ENCODE measurements around the gene APLP2. TPM values are rescaled to one million over a fixed set of nuclear protein-coding genes. Genes with fewer than 3 reads are reported as not detected.
A peak's percentile ranks its signal among the peaks of the same experiment; 100 is the strongest.
"Not testable (repeated sequence)": the region's sequence is repeated elsewhere in the genome, so short reads cannot be mapped to it uniquely, and the experiment has no call there.

APLP2 gene
- total and polyA plus RNA-seq, 9 of the 15 experiments (the other 6 are each of a cell fraction or from before 2014, with no cell fraction given) = 17.4 to 164 (median 118) TPM

DNA sequence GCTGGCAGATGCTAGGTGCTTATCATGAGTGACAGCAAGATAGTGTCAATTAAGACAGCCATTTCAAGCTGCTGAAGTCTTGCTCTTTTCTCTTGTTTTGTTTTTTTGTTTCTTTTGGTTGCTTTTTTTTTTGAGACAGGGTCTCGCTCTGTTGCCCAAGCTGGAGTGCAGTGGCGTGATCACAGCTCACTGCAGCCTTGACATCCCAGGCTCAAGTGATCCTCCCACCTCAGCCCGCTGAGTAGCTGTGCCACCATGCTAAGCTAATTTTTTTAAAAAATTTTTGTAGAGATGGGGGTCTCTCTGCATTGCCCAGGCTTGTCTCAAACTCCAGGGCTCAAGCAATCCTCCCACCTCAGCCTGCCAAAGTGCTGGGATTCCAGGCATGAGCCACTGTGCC, 102.3 kb downstream of the APLP2 start:
- DNase-seq (ENCODE audit: extremely low read depth in 1 of 4, low spot score in 3 of 4); CTCF ChIA-PET (ENCODE audit: low intra/inter-chr PET ratio); ATAC-seq; H3K79me2 ChIP-seq (ENCODE audit: control insufficient read depth, insufficient read depth, low read length); intact Hi-C loops (cut with micrococcal nuclease); H3K9me3 ChIP-seq (replicated peaks; ENCODE audit: control insufficient read depth, insufficient read depth, low read depth, low read length); H3K36me3 ChIP-seq (ENCODE audit: control insufficient read depth, insufficient read depth, low read length); BruUV-seq (replicated peaks); H3K4me2 ChIP-seq (ENCODE audit: insufficient read depth, low read length); H4K20me1 ChIP-seq (replicated peaks; ENCODE audit: control insufficient read depth, insufficient read depth, low read length); H3K4me3 ChIP-seq; in situ Hi-C loops (cut with MboI); H3K9me1 ChIP-seq (ENCODE audit: control insufficient read depth, insufficient read depth, low read length); FAIRE-seq; H3K4me1 ChIP-seq (replicated peaks in 1 of 2; ENCODE audit: control insufficient read depth in 2 of 2, insufficient read depth in 2 of 2, low read length in 2 of 2); H3K27ac ChIP-seq (ENCODE audit: extremely low read depth, low read depth, low read length); H3K9ac ChIP-seq (ENCODE audit: insufficient read depth in 1 of 2, low read depth in 2 of 2, low read length in 2 of 2); H2AFZ ChIP-seq (ENCODE audit: low read depth, low read length): not testable (repeated sequence)
- TF ChIP-seq, protein P1, sequence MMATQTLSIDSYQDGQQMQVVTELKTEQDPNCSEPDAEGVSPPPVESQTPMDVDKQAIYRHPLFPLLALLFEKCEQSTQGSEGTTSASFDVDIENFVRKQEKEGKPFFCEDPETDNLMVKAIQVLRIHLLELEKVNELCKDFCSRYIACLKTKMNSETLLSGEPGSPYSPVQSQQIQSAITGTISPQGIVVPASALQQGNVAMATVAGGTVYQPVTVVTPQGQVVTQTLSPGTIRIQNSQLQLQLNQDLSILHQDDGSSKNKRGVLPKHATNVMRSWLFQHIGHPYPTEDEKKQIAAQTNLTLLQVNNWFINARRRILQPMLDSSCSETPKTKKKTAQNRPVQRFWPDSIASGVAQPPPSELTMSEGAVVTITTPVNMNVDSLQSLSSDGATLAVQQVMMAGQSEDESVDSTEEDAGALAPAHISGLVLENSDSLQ (IDR thresholded peaks at IDR 0.05) = 0 out of 2 replicates have a peak, but pooled peaks have one; percentile 15
- peaks cover 46 to 70% of the 10 kb centered on the region in 2 experiments for H3K27me3 ChIP-seq (ENCODE audit: control insufficient read depth in 2 of 2, insufficient read depth in 2 of 2, low read length in 2 of 2)
- WGBS (ENCODE audit: insufficient coverage, low coverage, missing lambda C conversion rate) = 7% methylated on average over 3 of the region's 3 CpGs
- POLR2A ChIA-PET = interaction anchor here (0.6 to 0.7 kb wide), 2 partner anchors 17 to 193 kb away, joined by 3 read pairs; no protein-coding TSS in a partner anchor

DNA sequence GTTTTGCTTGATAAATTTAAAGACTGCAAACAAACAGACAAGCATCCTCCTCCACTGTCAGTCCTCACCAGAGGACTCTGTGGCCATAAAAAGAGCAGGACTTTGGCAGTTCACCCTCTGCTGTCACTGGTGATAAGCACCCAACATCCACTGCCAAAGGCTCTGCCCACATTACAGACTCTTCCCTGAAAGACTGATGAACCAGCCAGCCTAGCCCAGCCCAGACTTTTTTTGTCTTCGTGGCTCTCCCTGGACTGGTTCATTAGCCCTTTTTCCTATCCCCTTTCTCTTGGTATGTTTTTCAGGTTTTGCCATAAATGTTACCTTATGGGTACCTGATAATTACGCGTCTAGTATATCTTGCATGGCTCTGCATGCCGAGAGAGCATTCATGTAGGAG, 104.9 kb downstream of the APLP2 start:
- 2% methylated on average over 4 of the region's 4 CpGs for WGBS (ENCODE audit: insufficient coverage, low coverage, missing lambda C conversion rate)
- in situ Hi-C loops (cut with MboI) (no loop called here), intact Hi-C loops (cut with micrococcal nuclease) (no loop called here)
- no peak overlapping the region for H3K27ac ChIP-seq (ENCODE audit: extremely low read depth, low read depth, low read length)
- POLR2A ChIA-PET = no interaction called here
- H3K9ac ChIP-seq (ENCODE audit: insufficient read depth in 1 of 2, low read depth in 2 of 2, low read length in 2 of 2) = no peak overlapping the region
- H3K27me3 ChIP-seq (ENCODE audit: control insufficient read depth in 2 of 2, insufficient read depth in 2 of 2, low read length in 2 of 2) = peaks cover 60 to 75% of the 10 kb centered on the region in 2 experiments
- DNase-seq (ENCODE audit: extremely low read depth in 1 of 4, low spot score in 3 of 4) (no peak), ATAC-seq (no peak), FAIRE-seq (no peak)
- H3K36me3 ChIP-seq (ENCODE audit: control insufficient read depth, insufficient read depth, low read length) = no peaks in the 10 kb centered on the region
- peaks cover 0 to 3% of the 10 kb centered on the region in 2 experiments; a peak in 1 of 5 replicates for H3K4me1 ChIP-seq (replicated peaks in 1 of 2; ENCODE audit: control insufficient read depth in 2 of 2, insufficient read depth in 2 of 2, low read length in 2 of 2)
- no peak overlapping the region for H3K4me3 ChIP-seq
- no peaks in the 10 kb centered on the region for H3K9me1 ChIP-seq (ENCODE audit: control insufficient read depth, insufficient read depth, low read length)
- BruUV-seq (replicated peaks) = no TSS peak
- H4K20me1 ChIP-seq (replicated peaks; ENCODE audit: control insufficient read depth, insufficient read depth, low read length) = peaks cover 5% of the 10 kb centered on the region; the same call in 1 of the 2 replicates
- H3K79me2 ChIP-seq (ENCODE audit: control insufficient read depth, insufficient read depth, low read length) = no peaks in the 10 kb centered on the region
- no peak overlapping the region for H2AFZ ChIP-seq (ENCODE audit: low read depth, low read length)
- H3K9me3 ChIP-seq (replicated peaks; ENCODE audit: control insufficient read depth, insufficient read depth, low read depth, low read length) = no peaks in the 10 kb centered on the region
- CTCF ChIA-PET (ENCODE audit: low intra/inter-chr PET ratio) = no interaction called here
- H3K4me2 ChIP-seq (ENCODE audit: insufficient read depth, low read length) = no peak overlapping the region
- TF ChIP-seq ZZZ3 (IDR thresholded peaks at IDR 0.05) (no peak), MCM7 (IDR thresholded peaks at IDR 0.05) (no peak), BCL6 (CRISPR knock-in tag; IDR thresholded peaks at IDR 0.05) (no peak), RUNX1 (IDR thresholded peaks at IDR 0.05; ENCODE audit: low read depth) (no peak), CBX2 (IDR thresholded peaks at IDR 0.05; ENCODE audit: insufficient read depth, low read length, poor library complexity, severe bottlenecking) (no peak), SRSF7 (optimal IDR thresholded peaks at IDR 0.05; ENCODE audit: low read depth, low read length) (no peak), SNIP1 (IDR thresholded peaks at IDR 0.05; ENCODE audit: low read depth) (no peak), CBFA2T2 (conservative IDR thresholded peaks at IDR 0.05) (0 out of 2 replicates have a peak, but pooled peaks have one; percentile 15), NELFE (IDR thresholded peaks at IDR 0.05; ENCODE audit: insufficient read depth, insufficient read length) (no peak), COPS2 (conservative IDR thresholded peaks at IDR 0.05) (no peak), NEUROD1 (IDR thresholded peaks at IDR 0.05; ENCODE audit: borderline replicate concordance, low read depth, low read length, partially characterized antibody) (no peak)
- TF ChIP-seq, protein P2, sequence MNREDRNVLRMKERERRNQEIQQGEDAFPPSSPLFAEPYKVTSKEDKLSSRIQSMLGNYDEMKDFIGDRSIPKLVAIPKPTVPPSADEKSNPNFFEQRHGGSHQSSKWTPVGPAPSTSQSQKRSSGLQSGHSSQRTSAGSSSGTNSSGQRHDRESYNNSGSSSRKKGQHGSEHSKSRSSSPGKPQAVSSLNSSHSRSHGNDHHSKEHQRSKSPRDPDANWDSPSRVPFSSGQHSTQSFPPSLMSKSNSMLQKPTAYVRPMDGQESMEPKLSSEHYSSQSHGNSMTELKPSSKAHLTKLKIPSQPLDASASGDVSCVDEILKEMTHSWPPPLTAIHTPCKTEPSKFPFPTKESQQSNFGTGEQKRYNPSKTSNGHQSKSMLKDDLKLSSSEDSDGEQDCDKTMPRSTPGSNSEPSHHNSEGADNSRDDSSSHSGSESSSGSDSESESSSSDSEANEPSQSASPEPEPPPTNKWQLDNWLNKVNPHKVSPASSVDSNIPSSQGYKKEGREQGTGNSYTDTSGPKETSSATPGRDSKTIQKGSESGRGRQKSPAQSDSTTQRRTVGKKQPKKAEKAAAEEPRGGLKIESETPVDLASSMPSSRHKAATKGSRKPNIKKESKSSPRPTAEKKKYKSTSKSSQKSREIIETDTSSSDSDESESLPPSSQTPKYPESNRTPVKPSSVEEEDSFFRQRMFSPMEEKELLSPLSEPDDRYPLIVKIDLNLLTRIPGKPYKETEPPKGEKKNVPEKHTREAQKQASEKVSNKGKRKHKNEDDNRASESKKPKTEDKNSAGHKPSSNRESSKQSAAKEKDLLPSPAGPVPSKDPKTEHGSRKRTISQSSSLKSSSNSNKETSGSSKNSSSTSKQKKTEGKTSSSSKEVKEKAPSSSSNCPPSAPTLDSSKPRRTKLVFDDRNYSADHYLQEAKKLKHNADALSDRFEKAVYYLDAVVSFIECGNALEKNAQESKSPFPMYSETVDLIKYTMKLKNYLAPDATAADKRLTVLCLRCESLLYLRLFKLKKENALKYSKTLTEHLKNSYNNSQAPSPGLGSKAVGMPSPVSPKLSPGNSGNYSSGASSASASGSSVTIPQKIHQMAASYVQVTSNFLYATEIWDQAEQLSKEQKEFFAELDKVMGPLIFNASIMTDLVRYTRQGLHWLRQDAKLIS (CRISPR knock-in tag; IDR thresholded peaks at IDR 0.05) = no peak
